ENCODE measurements around the gene TBK1. TPM values are rescaled to one million over a fixed set of nuclear protein-coding genes. Genes with fewer than 3 reads are reported as not detected.

Gene TBK1
- total and polyA plus RNA-seq, 10 of the 15 experiments (the other 5 are each of a cell fraction or from before 2014, with no cell fraction given) = 13.4 to 49.3 (median 37.7) TPM

DNA sequence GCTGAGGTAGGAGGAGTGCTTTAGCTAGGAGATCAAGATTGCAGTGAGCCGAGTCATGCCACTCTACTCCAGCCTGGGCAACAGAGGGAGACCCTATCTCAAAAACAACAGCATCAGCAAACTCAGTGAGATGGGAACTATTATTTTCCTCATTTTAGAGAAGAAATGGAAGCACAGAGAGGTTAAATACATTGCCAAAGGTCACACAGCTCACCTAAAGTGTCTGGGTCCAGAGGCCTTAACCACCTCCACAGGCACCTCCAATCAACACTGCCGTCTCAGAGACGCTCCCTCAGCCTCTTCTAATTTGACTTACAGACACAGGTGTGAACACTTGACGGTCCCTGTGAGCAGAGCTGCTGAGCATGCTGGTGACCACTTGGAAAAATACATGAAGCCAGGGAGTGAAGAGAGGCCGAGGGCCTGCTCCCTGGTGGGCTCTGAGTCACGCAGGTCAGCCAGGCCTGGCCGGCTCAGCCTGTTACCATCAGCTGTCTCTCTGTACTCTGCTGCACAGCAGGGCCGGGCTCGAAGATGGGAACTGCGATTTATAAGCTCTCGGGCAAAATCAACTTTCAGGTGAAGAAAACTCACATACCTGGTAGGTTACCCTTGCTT, 80.9 kb downstream of the TBK1 start (continued):
- TF ChIP-seq, protein P1, sequence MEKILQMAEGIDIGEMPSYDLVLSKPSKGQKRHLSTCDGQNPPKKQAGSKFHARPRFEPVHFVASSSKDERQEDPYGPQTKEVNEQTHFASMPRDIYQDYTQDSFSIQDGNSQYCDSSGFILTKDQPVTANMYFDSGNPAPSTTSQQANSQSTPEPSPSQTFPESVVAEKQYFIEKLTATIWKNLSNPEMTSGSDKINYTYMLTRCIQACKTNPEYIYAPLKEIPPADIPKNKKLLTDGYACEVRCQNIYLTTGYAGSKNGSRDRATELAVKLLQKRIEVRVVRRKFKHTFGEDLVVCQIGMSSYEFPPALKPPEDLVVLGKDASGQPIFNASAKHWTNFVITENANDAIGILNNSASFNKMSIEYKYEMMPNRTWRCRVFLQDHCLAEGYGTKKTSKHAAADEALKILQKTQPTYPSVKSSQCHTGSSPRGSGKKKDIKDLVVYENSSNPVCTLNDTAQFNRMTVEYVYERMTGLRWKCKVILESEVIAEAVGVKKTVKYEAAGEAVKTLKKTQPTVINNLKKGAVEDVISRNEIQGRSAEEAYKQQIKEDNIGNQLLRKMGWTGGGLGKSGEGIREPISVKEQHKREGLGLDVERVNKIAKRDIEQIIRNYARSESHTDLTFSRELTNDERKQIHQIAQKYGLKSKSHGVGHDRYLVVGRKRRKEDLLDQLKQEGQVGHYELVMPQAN (conservative IDR thresholded peaks at IDR 0.05) = no peak
- no peak for TF ChIP-seq KDM1A (IDR thresholded peaks at IDR 0.05; ENCODE audit: borderline replicate concordance)
- no peak for TF ChIP-seq EED (IDR thresholded peaks at IDR 0.05; ENCODE audit: low read depth)
- no peak for TF ChIP-seq RELA (IDR thresholded peaks at IDR 0.05; ENCODE audit: borderline replicate concordance, partially characterized antibody)
- TF ChIP-seq DPF2 (IDR thresholded peaks at IDR 0.05) = no peak
- no peak for TF ChIP-seq RFX5 (IDR thresholded peaks at IDR 0.05; ENCODE audit: low read depth, low read length)

DNA sequence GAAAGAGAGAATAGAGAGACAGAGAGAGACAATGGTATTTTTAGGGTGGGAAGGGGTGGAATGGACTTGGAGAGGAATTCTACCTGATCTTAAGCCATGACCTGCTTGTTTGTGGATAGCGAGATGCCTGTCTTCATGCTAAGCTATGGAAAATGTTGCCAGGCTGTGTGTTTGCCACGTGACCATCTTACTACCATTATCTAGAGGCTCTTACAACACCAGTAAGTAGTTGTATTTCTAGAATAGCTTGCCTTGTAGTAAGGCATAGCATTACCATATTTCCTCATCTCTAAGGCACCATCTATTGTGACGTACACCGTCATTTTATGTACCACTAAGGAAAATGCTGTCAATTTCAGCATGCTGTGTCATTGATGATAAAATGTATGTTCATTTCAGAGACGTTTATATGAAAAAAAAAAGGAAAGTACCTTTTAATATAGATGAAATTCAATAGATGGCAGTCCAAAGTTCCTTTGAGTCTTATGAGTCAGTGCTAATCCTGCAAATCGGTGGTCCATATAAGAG, 82.8 kb downstream of the TBK1 start:
- POLR2A ChIA-PET = interaction anchor here (0.5 to 1.3 kb wide), 5 partner anchors 10 to 1432 kb away, joined by 3 to 7 read pairs (median 3); no protein-coding TSS in a partner anchor
- DNase-seq (ENCODE audit: low read depth, low spot score) (no peak), FAIRE-seq (no peak), ATAC-seq (no peak)
- no TSS peak for BruUV-seq (replicated peaks)
- no peaks in the 10 kb centered on the region for H4K20me1 ChIP-seq (ENCODE audit: control insufficient read depth, insufficient read depth)
- H3K27ac ChIP-seq (ENCODE audit: control insufficient read depth, insufficient read depth) = no peak overlapping the region
- H3K9me3 ChIP-seq (replicated peaks; ENCODE audit: control insufficient read depth, insufficient read depth, low read length) = no peaks in the 10 kb centered on the region
- RAD21 ChIA-PET (ENCODE audit: unreplicated experiment) = interaction anchor here (1.8 kb wide), 1 partner anchor 15 kb away, joined by 4 read pairs; no protein-coding TSS in a partner anchor
- no peak overlapping the region for H2AFZ ChIP-seq (ENCODE audit: control insufficient read depth, low read depth, low read length)
- H3K36me3 ChIP-seq (ENCODE audit: control insufficient read depth in 2 of 2, insufficient read depth in 2 of 2, low read length in 1 of 2) = no peaks in the 10 kb centered on the region
- no peak overlapping the region for H3K9ac ChIP-seq (ENCODE audit: control insufficient read depth, insufficient read depth, low read length)
- 63% methylated on average over 6 of the region's 6 CpGs for WGBS (ENCODE audit: insufficient coverage, insufficient replicate concordance, low lambda C conversion rate, missing lambda C conversion rate)
- intact Hi-C loops (cut with micrococcal nuclease; ENCODE audit: unreplicated experiment) = no loop called here
- H3K4me3 ChIP-seq = no peak overlapping the region
- in situ Hi-C loops (cut with MboI) = no loop called here
- H3K27me3 ChIP-seq (replicated peaks in 1 of 2; ENCODE audit: control insufficient read depth in 2 of 2, insufficient read depth in 2 of 2, low read length in 1 of 2) = no peaks in the 10 kb centered on the region
- H3K4me2 ChIP-seq (ENCODE audit: control insufficient read depth, insufficient read depth) = no peak overlapping the region
- TF ChIP-seq SMARCA5 (IDR thresholded peaks at IDR 0.05) = no peak
- TF ChIP-seq KDM1A (IDR thresholded peaks at IDR 0.05; ENCODE audit: borderline replicate concordance) = no peak
- no peak for TF ChIP-seq CBFB (IDR thresholded peaks at IDR 0.05; ENCODE audit: low read depth)
- no peak for TF ChIP-seq BMI1 (IDR thresholded peaks at IDR 0.05; ENCODE audit: borderline replicate concordance)
- TF ChIP-seq NBN (IDR thresholded peaks at IDR 0.05) = no peak
- TF ChIP-seq SMC3 (IDR thresholded peaks at IDR 0.05; ENCODE audit: borderline replicate concordance, low read length) = no peak
- no peak for TF ChIP-seq RFX5 (IDR thresholded peaks at IDR 0.05; ENCODE audit: low read depth, low read length)
- TF ChIP-seq TCF12 (IDR thresholded peaks at IDR 0.05; ENCODE audit: low read depth, low read length) = no peak
- no peak for TF ChIP-seq MYB (IDR thresholded peaks at IDR 0.05; ENCODE audit: borderline replicate concordance, low read depth, low read length)
- H3K4me1 ChIP-seq (ENCODE audit: control insufficient read depth, insufficient read depth, low read length) = no peaks in the 10 kb centered on the region
- H3K79me2 ChIP-seq (ENCODE audit: control insufficient read depth, insufficient read depth, low read length) = no peaks in the 10 kb centered on the region
- CTCF ChIA-PET = interaction anchor here (0.7 to 2.5 kb wide), 3 partner anchors 13 to 163 kb away, joined by 3 to 8 read pairs (median 3); no protein-coding TSS in a partner anchor
- SMC1A ChIA-PET (ENCODE audit: uncharacterized antibody, unreplicated experiment) = interaction anchor here (0.6 to 3.2 kb wide), 2 partner anchors 14 to 44 kb away, joined by 3 to 14 read pairs; no protein-coding TSS in a partner anchor

All from GM12878 (cell line).